Stomach (tissue), 9 donors: ENCODE results near the gene TCF7. TPM values are rescaled to one million over a fixed set of nuclear protein-coding genes. Genes with fewer than 3 reads are reported as not detected.

Source experiments
- DNase-seq, 2 donors: peaks; one replicate each; pipeline versions ENCODE4 v3.0.0 to v3.0.0-alpha.2; 2013 to 2019
- H3K27ac ChIP-seq, 5 donors: fragments of 200-600 bp in 4 of 5; sonication (generic) in 4 of 5; one replicate each; pipeline ENCODE4 v1.5.1; 2013 to 2019; ENCODE audit warnings: mild to moderate bottlenecking in 1 of 5, moderate library complexity in 1 of 5
- H3K27me3 ChIP-seq, 3 donors: fragments of 200-600 bp; sonication (generic); one replicate each; pipeline ENCODE4 v1.5.1; 2017 to 2019; ENCODE audit warnings: mixed run types in 1 of 3
- H3K36me3 ChIP-seq, 4 donors: fragments of 200-600 bp; sonication (generic); 1 replicate in 3 of 4; 2 replicates in 1 of 4; pipeline ENCODE4 v1.5.1; 2016 to 2019
- H3K4me1 ChIP-seq, 4 donors: fragments of 200-600 bp; sonication (generic); one replicate each; pipeline ENCODE4 v1.5.1; 2016 to 2019
- H3K4me3 ChIP-seq, 4 donors: fragments of 200-600 bp; sonication (generic) in 3 of 4; one replicate each; pipeline ENCODE4 v1.5.1; 2016 to 2019; ENCODE audit warnings: mild to moderate bottlenecking in 1 of 4
- H3K9me3 ChIP-seq, 4 donors: fragments of 200-600 bp; sonication (generic); one replicate each; pipeline ENCODE4 v1.5.1; 2016 to 2019
- CTCF ChIP-seq, 7 experiments: fragments of 450-650 bp in 4 of 7; fragments of 200-600 bp in 3 of 7; sonication (generic) in 3 of 7; IDR thresholded peaks; one replicate each; pipeline ENCODE4 v1.5.1; 2016 to 2019; ENCODE audit warnings: antibody characterized with exemption in 7 of 7, control low read depth in 2 of 7, mild to moderate bottlenecking in 1 of 7
- EP300 ChIP-seq: sonication (generic); formaldehyde crosslinking; IDR thresholded peaks from one replicate; pipeline ENCODE4 v1.6.1; 2017; ENCODE audit warnings: antibody characterized with exemption
- POLR2A ChIP-seq, 4 donors: fragments of 450-650 bp; IDR thresholded peaks; one replicate each; pipeline ENCODE4 v1.6.1; 2016; ENCODE audit warnings: antibody characterized with exemption in 4 of 4, control low read depth in 2 of 4, mild to moderate bottlenecking in 1 of 4, moderate library complexity in 1 of 4
- POLR2AphosphoS5 ChIP-seq, 3 donors: sonication (generic); formaldehyde crosslinking; IDR thresholded peaks; one replicate each; pipeline ENCODE4 v1.6.1; 2016; ENCODE audit warnings: antibody characterized with exemption in 3 of 3
- WGBS, 5 donors: extraction: QIAGEN DNeasy Blood & Tissue Kit in 3 of 5; methylation state at CpG; one replicate each; pipeline versions ENCODE4 v1.1.5 to v1.1.7; 2013 to 2018; 5-methylcytosine and 5-hydroxymethylcytosine counted together
- intact Hi-C: fragments of 100-400 bp; cut with DNase I; formaldehyde crosslinking; loops from one replicate; pipeline ENCODE4 v1.15.1; 2023; ENCODE audit warnings: low total_unique reads
- polyA plus RNA-seq, 3 donors: library from polyadenylated mRNA; stranded (reverse); fragments of 200-250 nt; gene quantifications; one replicate each; pipeline ENCODE4 v1.2.3, GENCODE V29; 2013
- total RNA-seq, 5 donors: library from RNA; depleted of rRNA; stranded (reverse); fragments of >200 nt; gene quantifications; one replicate each; pipeline versions ENCODE4 v1.1.0 to v1.2.3, GENCODE V29; 2014 to 2016
- donor health status: healthy with polysubstance abuse.
- donor health status: Bipolar disorder and iron deficiency.
- donor health status: healthy.

The TCF7 gene
- total and polyA plus RNA-seq, 8 donors: 3.7 to 13.3 (median 5.4) TPM; not detected in 1

GRCh38 chr5:134100283-134101091 is 14.0 kb upstream of the TCF7 start:
- Histone ChIP-seq H3K4me3 (no peak overlapping the region), H3K9me3 (no peaks in the 10 kb centered on the region), H3K27ac (peak overlapping the region in 3 of 5 donors; percentile 29 to 32 (median 30)), H3K27me3 (no peaks in the 10 kb centered on the region), H3K4me1 (peaks cover 0 to 33% (median 19%) of the 10 kb centered on the region in 4 donors), H3K36me3 (no peaks in the 10 kb centered on the region)
- TF ChIP-seq CTCF (IDR thresholded peaks at IDR 0.05): no peak
- no peak for TF ChIP-seq EP300
- no peak for TF ChIP-seq POLR2A (IDR thresholded peaks at IDR 0.05)
- TF ChIP-seq POLR2AphosphoS5 (IDR thresholded peaks at IDR 0.05): no peak
- intact Hi-C loops: loop anchor here (5.0 kb wide), 1 partner anchor 37 kb away; no protein-coding TSS in a partner anchor
- peak; percentile 37 to 67 for DNase-seq
- 50 to 76% (median 67%) methylated on average over 10 of the region's 10 CpGs for WGBS, 5 donors

- H3K9me3 ChIP-seq: no peaks in the 10 kb centered on the region
- DNase-seq: peak; percentile 67 to 76
- no peak for TF ChIP-seq POLR2AphosphoS5 (IDR thresholded peaks at IDR 0.05)
- TF ChIP-seq CTCF (IDR thresholded peaks at IDR 0.05): peak in 5 of 7 experiments; percentile 29 to 89 (median 83)
- WGBS, 5 donors: 33 to 43% (median 42%) methylated on average over 16 to 20 of the region's 20 CpGs
- intact Hi-C loops: loop anchor here (5.0 kb wide), 1 partner anchor 35 kb away; no protein-coding TSS in a partner anchor
- no peak overlapping the region for H3K4me3 ChIP-seq
- peaks cover 0 to 33% (median 19%) of the 10 kb centered on the region in 4 donors for H3K4me1 ChIP-seq
- H3K27ac ChIP-seq: no peak overlapping the region
- H3K27me3 ChIP-seq: no peaks in the 10 kb centered on the region
- H3K36me3 ChIP-seq: no peaks in the 10 kb centered on the region
These were observed 12.6 kb upstream of the TCF7 start for GRCh38 chr5:134101686-134102439.

- DNase-seq: no peak
- Histone ChIP-seq H3K36me3 (no peaks in the 10 kb centered on the region), H3K4me3 (no peak overlapping the region), H3K27ac (no peak overlapping the region), H3K27me3 (no peaks in the 10 kb centered on the region), H3K9me3 (no peaks in the 10 kb centered on the region), H3K4me1 (peaks cover 0 to 33% (median 19%) of the 10 kb centered on the region in 4 donors)
- intact Hi-C loops: loop anchor here (5.0 kb wide), 1 partner anchor 34 kb away; no protein-coding TSS in a partner anchor
- 55 to 75% (median 72%) methylated on average over 9 of the region's 9 CpGs for WGBS, 5 donors
- no peak for TF ChIP-seq POLR2AphosphoS5 (IDR thresholded peaks at IDR 0.05)
- no peak for TF ChIP-seq CTCF (IDR thresholded peaks at IDR 0.05)
These were observed 11.1 kb upstream of the TCF7 start for GRCh38 chr5:134103397-134103796.

- WGBS, 5 donors: 81 to 91% (median 86%) methylated on average over 9 to 11 of the region's 11 CpGs
- intact Hi-C loops: loop anchor here (5.0 kb wide), 1 partner anchor 33 kb away; no protein-coding TSS in a partner anchor
- Histone ChIP-seq H3K4me3 (no peak overlapping the region), H3K4me1 (peaks cover 0 to 26% (median 17%) of the 10 kb centered on the region in 4 donors), H3K27me3 (peaks cover 0 to 5% (median 0%) of the 10 kb centered on the region in 3 donors), H3K27ac (no peak overlapping the region), H3K9me3 (no peaks in the 10 kb centered on the region), H3K36me3 (no peaks in the 10 kb centered on the region)
- TF ChIP-seq POLR2A (IDR thresholded peaks at IDR 0.05) (no peak), CTCF (IDR thresholded peaks at IDR 0.05) (no peak), EP300 (no peak), POLR2AphosphoS5 (IDR thresholded peaks at IDR 0.05) (no peak)
- DNase-seq: no peak
These were observed 10.4 kb upstream of the TCF7 start for GRCh38 chr5:134103998-134104654.
